ENCODE measurements around the gene HEPACAM. TPM values are rescaled to one million over a fixed set of nuclear protein-coding genes. Genes with fewer than 3 reads are reported as not detected.
A peak's percentile ranks its signal among the peaks of the same experiment; 100 is the strongest.
"Not testable (repeated sequence)": the region's sequence is repeated elsewhere in the genome, so short reads cannot be mapped to it uniquely, and the experiment has no call there.

The HEPACAM gene
- total RNA-seq, 2 donors from 2014 or later: 0.08 to 0.12 TPM

DNA sequence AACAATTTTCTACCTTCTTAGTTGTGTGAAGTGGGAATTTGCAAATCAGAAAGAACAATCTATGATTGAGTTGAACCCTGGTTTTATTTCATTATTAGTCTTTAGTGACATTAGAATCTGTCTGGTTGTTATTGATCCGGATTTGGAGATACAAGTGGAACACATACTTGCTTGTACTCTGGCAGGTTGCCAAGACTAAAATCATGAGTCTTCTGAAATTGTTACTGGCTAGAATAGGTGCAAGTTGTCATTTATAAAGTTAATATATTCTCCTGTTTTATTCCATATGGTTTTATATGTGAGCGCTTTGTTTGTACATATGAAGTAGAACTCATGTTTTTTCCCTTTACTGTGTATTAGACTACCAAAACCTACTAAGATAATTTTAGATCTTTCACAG lies 41.2 kb upstream of the HEPACAM start:
- no peak overlapping the region for H3K9ac ChIP-seq (ENCODE audit: low read depth in 2 of 2, low read length in 2 of 2)
- no peaks in the 10 kb centered on the region for H3K27me3 ChIP-seq
- no peak overlapping the region for H3K27ac ChIP-seq
- H3K9me3 ChIP-seq: no peaks in the 10 kb centered on the region
- no peak for TF ChIP-seq CTCF (IDR thresholded peaks at IDR 0.05)
- no peaks in the 10 kb centered on the region for H3K4me1 ChIP-seq
- intact Hi-C loops (cut with DNase I): no loop called here
- no peak for DNase-seq
- H3K36me3 ChIP-seq: no peaks in the 10 kb centered on the region
- H3K4me3 ChIP-seq: no peak overlapping the region

- H3K36me3 ChIP-seq: no peaks in the 10 kb centered on the region
- TF ChIP-seq CTCF (IDR thresholded peaks at IDR 0.05): no peak
- no peak overlapping the region for H3K4me3 ChIP-seq
- DNase-seq: no peak
- intact Hi-C loops (cut with DNase I): no loop called here
- no peaks in the 10 kb centered on the region for H3K27me3 ChIP-seq
- H3K27ac ChIP-seq: no peak overlapping the region
- no peaks in the 10 kb centered on the region for H3K9me3 ChIP-seq
- H3K9ac ChIP-seq (ENCODE audit: low read depth in 2 of 2, low read length in 2 of 2): no peak overlapping the region
- H3K4me1 ChIP-seq: no peaks in the 10 kb centered on the region
These were observed 40.7 kb upstream of the HEPACAM start for GRCh38 chr11:124976531-124976930.

- H3K27me3 ChIP-seq: no peaks in the 10 kb centered on the region
- no peaks in the 10 kb centered on the region for H3K9me3 ChIP-seq
- H3K36me3 ChIP-seq: no peaks in the 10 kb centered on the region
- no peak overlapping the region for H3K27ac ChIP-seq
- intact Hi-C loops (cut with DNase I): no loop called here
- TF ChIP-seq CTCF (IDR thresholded peaks at IDR 0.05): no peak
- H3K4me3 ChIP-seq: no peak overlapping the region
- no peak for DNase-seq
- H3K4me1 ChIP-seq: no peaks in the 10 kb centered on the region
- no peak overlapping the region for H3K9ac ChIP-seq (ENCODE audit: low read depth in 2 of 2, low read length in 2 of 2)
These were observed 36.0 kb upstream of the HEPACAM start for GRCh38 chr11:124971810-124972209.

- no peak for TF ChIP-seq CTCF (IDR thresholded peaks at IDR 0.05)
- H3K4me1 ChIP-seq: no peaks in the 10 kb centered on the region
- no peaks in the 10 kb centered on the region for H3K9me3 ChIP-seq
- no peaks in the 10 kb centered on the region for H3K36me3 ChIP-seq
- H3K4me3 ChIP-seq: no peak overlapping the region
- H3K27ac ChIP-seq: no peak overlapping the region
- H3K9ac ChIP-seq (ENCODE audit: low read depth in 2 of 2, low read length in 2 of 2): no peak overlapping the region
- intact Hi-C loops (cut with DNase I): no loop called here
- no peaks in the 10 kb centered on the region for H3K27me3 ChIP-seq
- DNase-seq: no peak
These were observed 35.1 kb upstream of the HEPACAM start for GRCh38 chr11:124970925-124971324.

GRCh38 chr11:124968197-124968596 lies 32.4 kb upstream of the HEPACAM start:
- H3K9me3 ChIP-seq; H3K4me1 ChIP-seq; H3K4me3 ChIP-seq; H3K9ac ChIP-seq (ENCODE audit: low read depth in 2 of 2, low read length in 2 of 2); H3K36me3 ChIP-seq; H3K27ac ChIP-seq; intact Hi-C loops (cut with DNase I); DNase-seq; H3K27me3 ChIP-seq: not testable (repeated sequence)

DNA sequence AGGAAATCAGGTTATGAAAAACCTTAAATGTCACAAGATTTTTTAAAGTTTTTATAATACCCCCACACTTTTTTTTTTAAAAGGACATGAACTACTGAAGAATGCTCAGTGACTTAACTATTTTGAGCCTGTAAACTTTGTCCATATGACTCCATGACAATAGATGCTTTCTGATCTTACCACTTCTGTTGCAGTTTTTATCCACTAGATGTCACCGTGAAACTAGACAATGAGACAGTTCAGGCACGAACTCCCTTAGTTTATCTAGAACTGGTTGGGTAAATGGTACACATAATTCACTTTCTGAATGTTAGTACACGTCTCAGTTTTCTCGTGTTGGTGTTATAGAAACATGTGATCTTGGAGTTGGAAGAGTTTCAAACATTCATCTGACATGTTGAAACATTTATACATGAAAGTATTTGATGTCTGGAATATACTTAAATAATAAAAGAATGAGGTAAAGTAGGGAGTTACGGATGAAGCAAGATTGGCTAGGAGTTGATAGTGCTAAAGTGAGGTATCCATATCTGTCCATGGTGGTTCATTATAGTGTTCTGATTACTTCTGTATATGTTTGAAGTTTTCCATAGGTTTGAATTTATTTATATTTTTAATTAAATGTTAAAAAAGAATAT lies 26.2 kb upstream of the HEPACAM start:
- H3K9ac ChIP-seq (ENCODE audit: low read depth in 2 of 2, low read length in 2 of 2): no peak overlapping the region
- DNase-seq: peak; percentile 23

More for the DNA sequence above, 26.2 kb upstream of the HEPACAM start:
- intact Hi-C loops (cut with DNase I): loop anchor here (5.0 kb wide), 1 partner anchor 385 kb away; no protein-coding TSS in a partner anchor
- Histone ChIP-seq H3K4me3 (no peak overlapping the region), H3K36me3 (no peaks in the 10 kb centered on the region), H3K27ac (no peak overlapping the region), H3K27me3 (no peaks in the 10 kb centered on the region), H3K9me3 (no peaks in the 10 kb centered on the region), H3K4me1 (no peaks in the 10 kb centered on the region)
- TF ChIP-seq CTCF (IDR thresholded peaks at IDR 0.05): peak; percentile 62
